Activated CD8-positive, alpha-beta memory T cell treated with anti-CD3 and anti-CD28 coated beads for 48 hours (primary cell): ENCODE measurements around the gene ANXA11.
A peak's percentile ranks its signal among the peaks of the same experiment; 100 is the strongest.

Source experiments
- DNase-seq, 3 experiments: peaks; one replicate each; pipeline ENCODE4 v3.0.0-alpha.2; 2020; ENCODE audit warnings: low read depth in 2 of 3, low spot score in 2 of 3

The ANXA11 gene

DNA sequence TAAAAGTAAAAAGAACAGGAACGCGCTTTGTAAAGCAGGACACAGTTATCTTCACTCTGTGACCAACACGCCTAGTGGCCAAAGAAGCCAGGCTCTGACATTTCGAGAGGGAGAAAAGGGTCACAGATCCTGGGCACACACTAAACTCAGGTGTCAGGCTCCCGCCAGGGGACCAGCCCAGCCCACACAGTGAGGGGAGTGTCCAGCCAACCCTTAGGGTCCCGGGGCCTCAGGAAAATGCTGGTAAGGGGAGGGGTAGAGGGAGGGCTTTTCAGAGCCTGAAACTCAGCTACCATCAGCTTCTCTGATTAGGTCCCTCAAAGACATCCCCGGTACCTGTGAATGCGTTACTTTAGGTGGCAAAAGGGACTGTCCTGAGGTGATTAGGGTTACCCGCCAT, 16.6 kb downstream of the ANXA11 start:
- DNase-seq: no peak

DNA sequence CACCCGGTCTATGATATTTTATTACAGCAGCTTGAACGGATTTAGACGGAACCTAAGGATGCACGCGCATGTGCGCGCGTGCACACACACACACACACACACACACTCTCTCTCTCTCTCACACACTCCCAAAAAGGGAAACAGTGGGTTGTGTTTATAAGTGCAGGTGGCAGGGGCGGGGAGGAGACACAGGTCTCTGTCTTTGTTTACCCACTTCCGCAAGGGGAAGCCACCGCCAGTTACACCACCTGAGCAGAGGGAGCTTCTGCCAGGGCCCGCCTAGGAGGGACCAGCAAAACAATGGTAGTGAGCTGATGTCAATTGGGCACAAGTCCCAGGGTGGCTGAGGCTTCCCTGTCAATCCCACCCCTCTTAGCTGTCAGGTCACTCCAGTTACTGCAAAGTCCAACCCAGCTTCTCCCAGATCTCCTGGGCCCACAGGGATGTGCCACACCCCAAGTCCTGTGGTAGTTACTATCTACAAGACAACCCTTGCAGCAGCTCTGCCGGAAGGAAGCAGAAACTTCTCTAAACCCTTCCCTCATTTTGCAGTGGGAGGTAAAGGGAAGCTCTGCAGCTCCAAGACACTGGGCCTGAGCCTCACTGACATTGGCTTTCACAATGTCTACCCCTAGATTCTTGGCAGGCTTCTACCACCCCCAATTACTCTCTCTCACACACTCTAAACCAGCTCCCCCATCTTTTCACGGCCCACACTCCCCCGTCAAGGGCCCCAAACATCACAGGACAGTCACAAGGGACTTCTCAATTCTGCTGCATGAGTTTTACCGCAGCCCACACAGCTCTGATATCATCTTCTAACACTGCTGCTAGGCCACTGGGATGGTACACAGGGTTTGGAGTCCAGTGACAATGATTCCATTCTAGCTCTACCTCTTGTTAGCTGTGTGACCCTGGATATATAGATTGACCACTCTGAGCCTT, 17.6 kb downstream of the ANXA11 start:
- DNase-seq: peak in 1 of 3 experiments; percentile 28

DNA sequence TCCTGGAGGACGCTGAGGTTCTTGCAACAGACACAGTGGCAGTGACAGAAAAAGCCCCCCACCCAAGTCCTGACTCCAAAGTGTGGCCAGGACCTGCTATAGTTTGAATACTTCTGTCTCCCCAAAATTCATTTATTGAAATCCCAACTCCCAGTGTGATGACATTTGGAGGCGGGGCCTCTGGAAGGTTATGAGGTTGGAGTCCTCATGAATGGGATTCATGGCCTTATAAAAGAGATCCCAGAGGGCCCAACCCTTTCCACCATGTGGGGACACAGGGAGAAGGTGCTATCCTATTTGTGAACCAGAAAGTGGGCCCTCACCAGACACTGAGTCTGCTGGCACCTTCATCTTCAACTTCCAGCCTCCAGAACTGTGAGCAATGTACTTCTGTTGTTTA, 18.3 kb downstream of the ANXA11 start:
- no peak for DNase-seq

DNA sequence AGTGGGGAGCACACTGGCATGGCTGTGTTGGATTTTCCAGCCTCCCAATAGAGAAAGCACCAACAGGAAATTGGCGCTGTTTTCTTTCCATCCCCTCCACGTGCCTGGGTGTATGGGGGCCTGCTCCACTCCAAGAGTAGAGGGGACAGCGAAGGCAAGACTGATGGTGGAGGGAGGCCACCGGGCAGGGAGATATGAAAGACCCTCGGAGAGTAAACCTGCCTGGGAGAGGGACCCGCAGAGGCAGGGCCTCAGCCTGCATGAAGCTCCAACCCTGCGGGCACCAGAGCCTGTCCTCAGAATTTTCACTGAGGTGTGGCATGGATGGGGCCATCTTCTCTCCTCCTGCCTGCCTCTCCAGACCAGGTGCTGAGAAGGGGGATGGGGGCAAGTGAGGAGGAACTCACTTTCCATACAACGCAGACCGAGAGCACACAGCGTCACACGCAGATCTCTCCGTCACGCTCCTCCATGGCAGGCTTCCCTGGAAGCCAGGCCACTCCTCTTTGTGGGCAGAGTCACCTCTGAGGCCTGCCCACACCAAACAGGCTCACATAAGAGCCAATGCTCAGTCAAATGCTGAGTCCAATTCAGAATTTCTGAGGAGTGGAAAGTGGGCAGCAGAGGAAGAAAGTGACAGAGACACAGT, 18.8 kb downstream of the ANXA11 start:
- DNase-seq: no peak

DNA sequence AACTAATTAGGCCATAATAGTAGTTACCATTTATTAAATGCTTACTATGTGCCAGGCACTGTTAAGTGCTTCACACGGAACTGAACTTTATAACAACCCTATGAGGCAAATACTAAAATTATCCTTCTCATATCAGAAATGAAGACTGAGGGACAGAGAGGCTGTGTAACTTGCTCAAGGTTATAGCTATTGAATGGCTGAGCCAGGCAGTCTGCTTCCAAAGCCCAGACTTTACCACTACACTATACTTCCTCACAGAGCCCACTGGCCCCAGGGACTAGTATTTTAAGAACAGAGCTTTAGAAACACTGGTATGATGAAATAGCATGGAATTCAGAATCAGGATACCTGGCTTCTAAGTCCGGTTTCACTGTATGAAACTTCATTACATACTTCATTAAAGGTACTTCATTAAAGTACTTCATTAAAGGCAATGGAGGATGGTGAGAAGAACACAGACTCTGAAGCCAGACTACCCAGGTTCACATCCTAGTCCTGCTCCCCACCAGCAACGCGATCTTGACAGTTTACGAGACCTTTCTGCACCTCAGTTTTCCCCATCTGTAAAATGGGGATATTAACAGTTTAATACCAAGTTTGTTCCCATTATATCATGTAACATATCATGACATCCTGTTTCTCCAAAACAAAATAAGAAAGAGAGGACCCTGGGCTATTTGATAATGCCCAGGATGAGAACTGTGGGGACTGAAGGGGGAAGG, 19.6 kb downstream of the ANXA11 start:
- no peak for DNase-seq

DNA sequence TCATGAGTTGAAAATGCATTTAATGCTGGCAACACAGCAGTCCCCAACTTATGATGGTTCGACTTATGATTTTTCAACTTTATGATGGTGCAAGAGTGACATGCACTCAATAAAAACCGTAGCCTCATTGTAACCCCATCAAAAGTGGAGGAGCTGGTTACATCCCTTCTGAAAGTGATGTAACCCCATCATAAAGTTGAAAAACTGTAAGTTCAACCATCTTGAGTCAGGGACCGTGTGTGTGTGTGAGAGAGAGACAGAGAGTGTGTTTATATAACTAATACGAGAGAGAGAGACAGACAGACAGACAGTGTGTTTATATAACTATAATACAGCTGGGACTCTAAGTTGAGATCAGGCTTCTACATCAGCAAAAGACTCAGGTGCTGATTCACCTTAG, 21.0 kb downstream of the ANXA11 start:
- no peak for DNase-seq

DNA sequence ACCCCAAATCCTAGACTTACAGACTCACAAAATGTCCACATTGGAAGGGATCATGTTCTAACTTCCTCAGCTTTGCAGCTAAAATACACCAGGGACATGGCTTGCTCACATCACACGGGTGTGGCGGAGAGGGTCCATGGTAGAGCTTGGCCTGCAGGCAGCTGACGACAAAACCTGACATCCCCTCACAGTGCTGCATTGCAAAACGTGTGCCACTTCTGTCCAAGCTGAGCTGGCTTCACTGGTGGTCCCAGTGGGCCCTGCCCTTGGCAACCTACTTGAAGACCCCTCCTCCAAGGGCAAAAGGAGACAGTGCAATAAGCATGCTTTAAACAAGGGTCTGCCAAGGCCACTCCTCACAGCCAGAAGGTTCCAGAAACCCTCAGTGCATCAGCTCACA, 21.9 kb downstream of the ANXA11 start:
- DNase-seq: no peak

DNA sequence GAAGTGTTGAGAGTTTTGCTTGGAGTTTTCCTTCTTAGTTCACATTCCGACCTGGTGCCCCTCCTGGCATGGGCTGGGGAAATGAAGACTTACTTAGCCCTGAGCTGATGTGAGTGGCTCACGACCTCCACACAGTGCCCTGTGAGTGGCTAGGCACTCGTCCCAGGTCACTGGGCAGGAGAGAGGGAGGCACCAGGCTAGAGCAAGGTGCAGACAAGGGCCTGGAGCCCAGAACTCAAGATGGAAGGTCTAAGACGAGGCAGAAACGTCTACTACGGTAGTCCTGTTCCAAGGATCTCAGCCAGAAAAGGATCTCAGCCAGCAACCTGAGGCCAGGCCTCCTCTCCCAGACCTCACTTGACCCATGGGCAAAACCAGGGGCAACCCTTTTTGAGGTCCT, 22.4 kb downstream of the ANXA11 start:
- DNase-seq: no peak

DNA sequence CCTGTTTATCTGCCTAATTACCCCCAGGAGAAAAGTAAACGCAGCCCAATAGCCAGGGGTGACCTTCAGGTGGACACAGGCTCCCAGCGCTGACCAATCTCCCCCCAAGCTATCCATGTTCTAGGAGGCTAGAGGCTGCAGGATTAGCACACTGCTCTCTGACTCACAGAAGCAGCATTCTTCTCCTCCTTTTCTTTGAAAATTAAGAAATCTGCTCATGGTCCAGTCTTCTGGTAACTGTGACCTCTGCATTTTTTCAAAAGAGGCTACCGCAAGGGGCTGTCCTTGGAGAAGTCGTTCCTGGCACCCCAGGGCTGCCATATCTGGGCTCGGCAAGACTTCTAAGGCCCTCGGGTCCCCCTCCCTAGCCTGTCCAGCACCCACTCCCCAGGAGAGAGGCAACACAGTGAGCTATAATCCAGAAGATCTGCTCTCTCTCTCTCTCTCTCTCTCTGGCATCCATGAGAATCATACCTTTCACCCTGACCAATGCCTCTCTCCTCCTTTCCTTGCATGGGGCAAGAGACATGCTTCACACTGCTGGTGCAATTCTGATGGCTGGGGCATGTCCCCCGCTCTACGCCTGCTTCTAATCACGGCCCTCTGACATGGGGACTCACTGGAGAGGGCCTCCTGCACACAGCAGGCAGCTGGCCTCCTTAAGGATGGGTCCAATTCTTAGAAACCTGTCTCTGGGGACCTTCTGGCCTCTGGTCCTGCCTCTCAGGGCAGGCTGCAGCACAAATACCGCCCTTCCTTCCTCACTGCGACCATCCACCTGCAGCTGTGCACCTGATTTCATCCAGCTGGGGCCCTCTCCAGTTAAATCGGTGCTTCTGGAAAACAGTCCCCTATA, 27.3 kb downstream of the ANXA11 start:
- no peak for DNase-seq

DNA sequence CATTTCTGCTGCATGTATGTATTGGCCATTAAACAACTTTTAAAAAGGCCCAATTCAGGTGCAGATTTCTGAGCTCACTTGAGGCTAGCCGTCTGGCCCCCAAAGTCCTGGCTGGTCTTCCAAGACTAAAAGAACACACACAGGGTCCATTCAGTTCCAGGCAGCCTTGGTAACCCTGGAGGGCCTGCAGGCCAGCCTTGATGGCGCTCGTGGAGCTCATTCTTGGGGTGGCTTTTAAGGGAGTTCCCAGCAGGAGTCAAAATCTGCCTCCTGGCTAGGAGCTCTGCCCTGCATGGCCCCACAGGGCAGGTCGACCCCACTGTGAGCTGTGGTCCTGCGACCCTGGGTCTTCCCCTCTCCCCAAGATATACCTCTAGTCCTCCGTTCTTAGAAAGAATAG, 28.8 kb downstream of the ANXA11 start:
- DNase-seq: no peak

DNA sequence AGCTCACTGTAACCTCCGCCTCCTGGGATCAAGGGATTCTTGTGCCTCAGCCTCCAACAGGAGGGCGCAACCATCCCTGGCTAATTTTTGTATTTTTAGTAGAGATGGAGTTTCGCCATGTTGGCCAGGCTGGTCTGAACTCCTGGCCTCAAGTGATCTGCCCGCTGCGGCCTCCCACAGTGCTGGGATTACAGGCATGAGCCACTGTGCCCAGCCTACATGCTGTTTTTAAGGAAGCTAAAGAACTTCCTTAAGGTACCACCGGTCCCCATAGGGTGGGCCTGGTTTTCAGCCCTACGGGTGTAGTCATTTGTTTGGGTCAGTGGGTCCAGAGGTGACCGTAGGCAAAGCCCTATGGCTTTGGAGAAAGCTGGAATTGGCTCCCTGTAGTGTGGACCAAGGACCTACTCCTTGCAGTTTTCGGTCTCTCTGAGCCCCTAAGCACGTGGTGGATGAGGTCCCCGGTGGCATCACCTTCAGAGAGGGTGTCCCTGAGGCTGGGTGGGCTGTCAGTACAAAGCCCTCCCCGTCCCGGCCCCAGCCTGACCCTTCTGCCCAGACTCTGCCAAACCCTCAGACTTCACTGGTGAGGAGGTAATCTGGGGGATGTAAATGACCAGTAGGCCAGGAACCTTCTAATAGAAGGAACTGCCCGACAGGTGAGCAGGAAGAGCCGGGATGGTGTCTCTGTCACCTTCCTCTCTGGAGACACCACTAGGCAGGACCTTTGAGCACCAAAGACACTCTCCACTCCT, 30.5 kb downstream of the ANXA11 start:
- no peak for DNase-seq

DNA sequence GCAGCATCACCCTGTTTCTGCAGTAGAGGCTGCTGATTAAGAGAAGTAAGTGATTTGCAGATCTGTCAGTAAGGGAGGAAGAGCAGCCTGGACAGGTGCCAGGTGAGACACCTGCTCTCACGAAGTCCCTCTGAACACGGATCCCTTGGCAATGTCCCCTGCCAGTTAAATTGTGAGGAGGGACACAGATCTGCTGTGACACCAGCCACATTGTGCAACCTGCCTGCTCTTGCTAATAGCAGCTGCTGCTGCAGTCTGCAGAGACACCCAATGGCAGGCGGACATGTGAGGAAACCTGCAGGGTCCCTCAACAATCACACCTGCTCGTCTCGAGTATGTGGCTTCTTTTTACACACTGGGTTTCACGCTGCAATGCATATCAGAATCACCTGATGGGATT, 31.9 kb downstream of the ANXA11 start:
- DNase-seq: no peak

DNA sequence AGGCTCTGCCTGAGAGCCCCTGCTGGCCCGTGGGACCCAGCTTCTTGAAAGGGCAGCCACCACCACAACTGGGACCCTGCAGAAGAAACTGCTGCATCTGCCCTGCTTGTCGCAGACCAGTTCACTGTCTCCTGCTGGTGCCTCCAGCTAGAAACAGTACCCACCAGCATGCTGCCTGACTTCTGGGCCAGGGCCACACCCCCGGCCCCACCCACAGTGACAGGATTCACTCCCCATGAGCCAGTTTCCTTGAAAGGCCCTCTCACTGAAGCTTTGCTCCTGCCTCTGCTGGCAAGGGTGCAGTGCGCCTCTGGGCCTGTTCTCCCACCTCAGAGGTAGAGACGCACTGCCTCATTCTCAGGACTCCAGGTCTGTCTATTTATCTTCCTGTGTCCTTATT, 32.4 kb downstream of the ANXA11 start:
- DNase-seq: no peak

DNA sequence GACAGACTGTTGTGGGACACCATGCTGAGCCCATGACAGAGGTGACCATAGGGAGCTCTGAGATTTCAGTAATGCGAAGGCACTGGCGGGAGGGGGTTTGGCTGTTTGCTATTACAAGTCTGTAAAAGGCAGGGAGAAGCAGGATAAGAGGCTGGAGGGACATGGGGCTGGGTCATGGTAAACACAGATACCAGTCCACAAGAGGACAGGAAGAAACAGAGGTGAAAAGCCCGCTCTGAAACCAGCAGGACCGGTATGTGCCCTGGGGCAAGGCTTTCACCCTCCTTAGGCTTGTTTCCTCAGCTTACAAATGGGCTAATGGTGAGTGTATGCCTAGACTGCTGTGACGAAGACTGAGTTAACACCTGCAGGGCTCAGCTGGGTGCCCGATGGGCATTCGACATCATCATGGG, 34.1 kb downstream of the ANXA11 start:
- no peak for DNase-seq

DNA sequence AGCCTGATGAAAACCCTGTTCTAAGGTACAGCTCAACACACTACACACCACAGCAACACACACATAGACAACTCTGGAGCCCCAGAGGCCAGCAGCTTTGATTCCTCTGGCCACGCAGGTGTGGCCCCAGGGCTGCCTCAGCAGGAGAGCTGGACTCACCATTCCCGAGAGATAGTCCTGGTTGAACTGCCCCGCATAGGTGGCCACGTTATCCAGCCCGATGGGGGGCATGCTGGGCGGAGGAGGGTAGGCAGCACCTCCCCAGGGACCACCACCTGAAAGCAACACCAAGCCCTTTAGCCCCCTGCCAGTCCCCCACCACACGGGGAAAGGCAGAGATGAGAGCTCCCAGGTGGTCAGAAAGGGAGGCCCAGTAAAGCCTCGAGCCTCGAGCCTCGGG, 34.7 kb downstream of the ANXA11 start:
- DNase-seq: no peak

DNA sequence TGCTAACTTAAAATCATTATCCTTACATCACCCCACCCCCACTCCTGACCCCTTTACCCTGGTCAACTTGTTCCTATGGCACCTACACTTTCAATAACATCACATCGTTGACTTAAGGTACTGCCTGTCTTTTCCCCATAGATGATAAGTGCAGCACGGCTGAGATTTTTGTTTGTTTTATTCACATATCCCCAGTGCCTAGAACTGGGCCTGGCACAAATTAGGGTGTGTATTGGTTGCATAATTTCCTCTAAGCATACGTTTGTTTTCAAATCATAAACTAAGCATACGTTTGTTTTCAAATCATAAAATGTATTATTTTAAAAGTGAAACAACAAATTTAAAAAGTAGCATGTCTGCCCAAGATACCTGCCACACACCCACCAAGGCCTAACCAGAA, 35.3 kb downstream of the ANXA11 start:
- no peak for DNase-seq

DNA sequence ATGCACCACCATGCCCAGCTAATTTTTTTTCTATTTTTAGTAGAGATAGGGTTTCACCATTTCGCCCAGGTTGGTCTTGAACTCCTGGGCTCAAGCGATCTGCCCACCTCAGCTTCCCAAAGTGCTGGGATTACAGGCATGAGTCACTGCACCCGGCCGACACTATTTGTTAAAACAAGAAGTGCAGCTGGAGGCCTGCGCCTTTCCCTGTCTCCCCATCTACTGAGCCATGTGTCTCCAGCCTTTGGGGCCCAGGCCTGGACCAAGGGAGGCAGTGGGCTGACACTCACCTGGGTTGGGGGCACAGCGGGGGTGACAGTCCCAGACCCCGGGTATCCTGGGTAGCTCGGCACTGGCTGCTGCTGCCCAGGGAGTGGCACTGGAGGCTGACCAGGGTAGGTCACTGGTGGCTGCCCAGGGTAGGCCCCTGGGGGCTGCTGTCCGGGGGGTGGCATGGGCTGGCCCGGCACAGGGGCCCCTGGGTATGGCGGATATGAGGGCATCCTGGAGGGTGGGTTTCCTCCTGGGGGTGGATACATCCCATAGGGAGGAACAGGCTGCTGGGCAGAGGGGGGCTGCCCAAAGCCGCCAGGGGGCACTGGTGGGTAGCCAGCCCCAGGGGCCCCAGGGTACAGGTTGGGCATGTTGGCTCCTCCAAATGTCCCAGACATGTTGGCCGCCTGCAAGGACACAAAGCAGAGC, 36.5 kb downstream of the ANXA11 start:
- DNase-seq: no peak

DNA sequence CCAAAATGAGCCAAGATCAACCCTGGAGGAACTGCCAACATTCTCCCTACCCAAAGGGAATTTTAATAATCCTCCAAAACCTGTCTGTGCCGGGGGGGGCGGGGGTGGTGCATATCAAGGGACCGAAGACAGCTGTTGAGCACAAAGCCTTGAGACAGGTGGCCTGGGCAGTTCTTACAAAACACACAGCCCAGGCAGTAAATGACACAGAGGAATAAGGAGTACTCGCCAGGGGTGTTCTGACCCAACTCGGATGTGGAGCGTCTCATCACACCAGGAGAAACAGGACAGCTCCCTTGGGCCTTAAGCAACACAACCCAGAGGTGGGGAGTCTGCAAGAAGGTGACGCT, 37.2 kb downstream of the ANXA11 start:
- no peak for DNase-seq

DNA sequence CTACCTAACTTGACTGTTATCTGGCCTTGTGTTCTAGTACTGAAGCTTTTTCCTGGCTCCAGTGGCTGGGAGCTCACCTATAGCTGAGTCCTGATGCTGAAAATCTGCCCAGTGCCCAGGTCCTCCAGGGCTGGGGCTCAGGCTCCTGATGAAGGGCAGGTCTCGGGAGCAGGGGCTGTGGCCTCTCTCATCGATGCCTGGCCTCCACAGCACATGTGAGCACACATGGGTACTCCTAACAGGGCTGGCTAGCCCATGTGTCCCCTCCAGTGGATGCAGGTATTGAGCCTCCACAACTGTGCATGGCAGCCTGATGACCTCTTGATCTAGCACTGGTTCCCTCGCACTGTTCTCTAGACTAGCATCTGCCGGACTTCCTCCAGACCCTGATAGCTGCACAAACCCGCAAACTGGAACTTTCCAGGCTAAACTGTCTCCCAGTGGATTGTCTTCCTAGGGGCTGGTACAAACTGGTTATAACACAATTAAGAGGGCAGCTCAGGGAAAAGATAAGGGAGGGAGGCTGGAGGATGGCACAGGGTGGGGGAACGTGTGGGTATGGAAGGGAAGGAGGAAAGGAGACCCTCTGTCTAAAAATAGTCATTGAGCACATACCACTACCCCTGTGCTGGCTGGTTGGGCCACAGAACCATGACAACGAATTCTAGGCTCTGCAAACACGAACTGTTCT, 37.7 kb downstream of the ANXA11 start:
- no peak for DNase-seq
